ENCODE measurements around the gene ENHO.

The ENHO gene

DNA sequence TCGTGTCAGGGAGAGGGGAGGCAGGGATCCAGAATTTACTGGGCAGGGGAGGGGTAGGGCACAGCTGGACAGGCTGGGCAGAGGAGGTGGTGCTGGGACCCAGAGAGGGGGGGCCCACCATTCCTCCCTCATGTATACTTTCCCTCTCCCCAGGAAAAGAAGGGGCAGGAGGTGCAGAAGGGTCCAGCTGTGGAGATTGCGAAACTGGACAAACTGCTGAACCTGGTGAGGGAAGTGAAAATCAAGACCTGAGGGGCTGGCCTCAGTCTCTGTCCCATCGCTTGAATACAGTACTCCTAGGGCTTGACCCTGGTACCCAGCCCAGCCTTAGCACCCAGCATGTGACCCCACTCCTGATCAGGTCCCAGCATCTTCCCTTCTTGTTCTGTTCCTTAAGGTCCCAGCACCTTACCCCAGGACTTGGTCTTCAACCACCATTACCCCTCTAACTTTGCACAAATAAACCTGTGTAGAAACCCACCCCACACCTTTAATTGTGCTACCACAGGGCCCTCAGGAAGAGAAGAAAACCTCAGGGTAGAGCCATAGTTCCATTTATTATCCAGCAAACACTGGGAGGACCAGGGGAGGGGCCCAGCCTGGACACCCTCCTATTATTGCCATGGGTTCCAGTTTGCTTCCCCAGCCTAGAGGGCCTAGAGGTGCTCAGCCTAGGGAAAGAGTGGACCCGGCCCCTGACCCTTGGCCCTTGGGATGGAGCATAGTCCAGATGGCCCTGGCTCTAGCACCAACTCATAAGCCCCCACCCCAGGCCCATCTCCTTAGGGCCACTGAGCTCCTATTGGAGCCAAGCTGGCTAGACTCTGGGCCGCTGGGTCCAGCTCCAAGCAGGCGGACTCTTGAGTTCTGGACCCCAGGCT lies 2.0 kb downstream of the ENHO start:
- Histone ChIP-seq H3K4me2 (ENCODE audit: low read length) (no peak overlapping the region), H3K4me3 (ENCODE audit: low read length) (no peak overlapping the region), H3K9me3 (replicated peaks; ENCODE audit: low read length) (no peaks in the 10 kb centered on the region), H3K9ac (ENCODE audit: low read depth, low read length) (no peak overlapping the region), H3K27me3 (ENCODE audit: control insufficient read depth, insufficient read depth, low read length) (peaks cover 82% of the 10 kb centered on the region), H3K4me1 (ENCODE audit: control insufficient read depth, insufficient read depth, low read length) (peaks cover 5% of the 10 kb centered on the region), H3K36me3 (ENCODE audit: insufficient read depth, low read length) (no peaks in the 10 kb centered on the region)

DNA sequence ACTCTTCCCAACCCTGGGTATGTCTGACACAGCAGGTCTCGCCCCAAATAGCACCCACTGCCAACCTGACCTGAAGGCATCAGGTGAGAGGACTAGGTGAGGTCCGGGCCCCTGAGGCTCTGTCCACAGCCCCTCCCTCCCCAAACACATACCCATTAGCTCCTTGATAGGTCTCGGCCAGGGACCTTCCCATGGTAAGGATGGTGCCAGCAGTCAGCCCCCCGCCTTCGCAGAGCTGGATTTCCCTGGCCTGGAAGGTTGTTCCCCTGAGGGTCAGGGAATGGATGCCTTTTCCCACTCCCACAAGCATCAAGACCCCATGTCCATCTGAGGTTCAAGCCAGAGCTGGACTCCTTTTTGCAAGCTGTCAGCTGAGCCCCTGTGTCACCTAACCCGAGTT lies 2.7 kb downstream of the ENHO start:
- H3K4me3 ChIP-seq (ENCODE audit: low read length), result no peak overlapping the region
- peaks cover 79% of the 10 kb centered on the region for H3K27me3 ChIP-seq (ENCODE audit: control insufficient read depth, insufficient read depth, low read length)
- H3K9ac ChIP-seq (ENCODE audit: low read depth, low read length), result no peak overlapping the region
- no peaks in the 10 kb centered on the region for H3K36me3 ChIP-seq (ENCODE audit: insufficient read depth, low read length)
- no peak overlapping the region for H3K4me2 ChIP-seq (ENCODE audit: low read length)
- H3K4me1 ChIP-seq (ENCODE audit: control insufficient read depth, insufficient read depth, low read length), result peaks cover 5% of the 10 kb centered on the region
- H3K9me3 ChIP-seq (replicated peaks; ENCODE audit: low read length), result no peaks in the 10 kb centered on the region

DNA sequence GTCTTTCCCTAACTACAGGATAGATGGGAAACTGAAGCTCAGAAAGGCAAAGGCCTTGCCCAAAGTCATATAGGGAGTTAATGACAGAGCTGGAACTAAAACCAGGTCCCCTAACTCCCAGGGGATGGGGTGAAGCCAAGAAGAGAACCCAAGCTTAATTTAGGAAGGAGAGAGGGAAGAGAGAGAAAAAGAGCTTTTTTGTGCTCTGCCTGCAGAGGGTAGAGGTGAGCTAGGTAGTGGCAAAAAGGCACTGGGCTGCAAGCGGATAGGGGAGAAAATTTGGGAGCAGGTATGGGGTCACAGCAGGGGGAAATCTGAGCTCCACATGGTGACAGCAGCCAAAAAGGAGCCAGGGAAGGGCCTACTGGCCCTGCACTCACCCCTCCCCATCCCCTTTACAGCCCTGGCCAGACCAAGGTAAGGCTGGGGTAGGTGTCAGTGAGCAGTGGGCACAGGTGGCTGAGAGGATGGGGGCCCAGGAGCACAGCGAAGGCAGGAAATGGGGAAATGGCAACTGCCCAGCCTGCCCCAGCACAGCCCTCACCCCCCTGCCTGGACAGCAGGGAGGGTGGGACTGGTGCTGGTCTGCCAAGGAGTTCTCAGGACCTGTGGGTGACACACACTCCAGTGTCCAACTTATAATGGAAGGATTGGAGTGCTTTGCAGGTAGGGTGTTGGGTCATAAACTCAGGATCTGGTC lies 3.3 kb downstream of the ENHO start:
- no peak overlapping the region for H3K9ac ChIP-seq (ENCODE audit: low read depth, low read length)
- no peak overlapping the region for H3K4me2 ChIP-seq (ENCODE audit: low read length)
- no peak overlapping the region for H3K4me3 ChIP-seq (ENCODE audit: low read length)
- no peaks in the 10 kb centered on the region for H3K9me3 ChIP-seq (replicated peaks; ENCODE audit: low read length)
- H3K4me1 ChIP-seq (ENCODE audit: control insufficient read depth, insufficient read depth, low read length), result peaks cover 5% of the 10 kb centered on the region
- no peaks in the 10 kb centered on the region for H3K36me3 ChIP-seq (ENCODE audit: insufficient read depth, low read length)
- H3K27me3 ChIP-seq (ENCODE audit: control insufficient read depth, insufficient read depth, low read length), result peaks cover 75% of the 10 kb centered on the region

DNA sequence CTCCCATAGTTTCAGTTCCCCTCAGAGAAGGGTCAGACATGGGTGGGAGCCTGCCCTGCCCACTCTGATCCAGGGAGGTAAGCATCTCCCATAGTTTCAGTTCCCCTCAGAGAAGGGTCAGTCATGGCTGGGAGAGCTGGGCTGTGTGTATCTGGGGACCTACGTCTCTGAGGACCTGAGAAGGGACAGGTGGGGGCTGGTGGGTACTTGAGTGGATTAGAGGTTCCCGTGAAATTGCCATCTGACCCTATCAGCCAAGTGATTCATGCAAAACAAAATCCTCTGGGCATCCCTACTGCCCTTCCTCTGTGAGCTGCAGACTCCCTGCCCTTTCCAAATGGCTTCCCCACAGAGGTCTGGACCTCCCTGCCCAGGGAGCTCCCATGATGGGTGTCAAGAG lies 3.9 kb downstream of the ENHO start:
- peaks cover 5% of the 10 kb centered on the region for H3K4me1 ChIP-seq (ENCODE audit: control insufficient read depth, insufficient read depth, low read length)

DNA sequence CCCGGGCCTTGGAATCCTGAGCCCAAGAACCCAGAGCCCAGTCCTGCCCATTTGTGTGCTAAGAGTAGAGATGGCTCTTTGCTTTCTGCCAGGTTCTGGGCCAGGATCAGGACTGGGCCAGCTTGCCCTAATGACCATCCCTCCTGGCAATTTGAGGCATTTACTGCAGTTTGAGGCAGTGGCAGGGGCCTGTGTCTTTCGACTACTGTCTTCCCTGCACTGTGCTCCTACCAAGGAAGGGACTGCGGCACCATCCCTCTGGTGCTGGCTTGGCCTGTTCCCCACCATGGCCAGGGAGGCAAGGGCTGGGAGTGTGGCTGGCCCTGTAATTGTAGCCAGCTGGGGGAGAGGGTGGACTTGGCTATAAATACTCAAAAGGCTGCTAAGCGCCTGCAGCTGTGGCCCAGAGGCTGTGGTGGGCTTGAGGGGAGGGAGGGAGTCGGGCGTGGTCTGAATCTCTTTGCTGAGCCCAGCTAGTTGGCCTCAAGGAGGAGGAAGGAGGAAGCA lies 4.6 kb downstream of the ENHO start:
- H3K9ac ChIP-seq (ENCODE audit: low read depth, low read length), result no peak overlapping the region
- H3K27me3 ChIP-seq (ENCODE audit: control insufficient read depth, insufficient read depth, low read length), result peaks cover 75% of the 10 kb centered on the region
- H3K9me3 ChIP-seq (replicated peaks; ENCODE audit: low read length), result no peaks in the 10 kb centered on the region
- H3K36me3 ChIP-seq (ENCODE audit: insufficient read depth, low read length), result no peaks in the 10 kb centered on the region
- H3K4me3 ChIP-seq (ENCODE audit: low read length), result no peak overlapping the region
- H3K4me2 ChIP-seq (ENCODE audit: low read length), result no peak overlapping the region
- H3K4me1 ChIP-seq (ENCODE audit: control insufficient read depth, insufficient read depth, low read length), result peaks cover under 1% of the 10 kb centered on the region

More for the DNA sequence above, 3.9 kb downstream of the ENHO start:
- H3K27me3 ChIP-seq (ENCODE audit: control insufficient read depth, insufficient read depth, low read length), result peaks cover 75% of the 10 kb centered on the region
- no peak overlapping the region for H3K4me3 ChIP-seq (ENCODE audit: low read length)
- H3K4me2 ChIP-seq (ENCODE audit: low read length), result no peak overlapping the region
- H3K9ac ChIP-seq (ENCODE audit: low read depth, low read length), result no peak overlapping the region
- no peaks in the 10 kb centered on the region for H3K9me3 ChIP-seq (replicated peaks; ENCODE audit: low read length)
- no peaks in the 10 kb centered on the region for H3K36me3 ChIP-seq (ENCODE audit: insufficient read depth, low read length)

DNA sequence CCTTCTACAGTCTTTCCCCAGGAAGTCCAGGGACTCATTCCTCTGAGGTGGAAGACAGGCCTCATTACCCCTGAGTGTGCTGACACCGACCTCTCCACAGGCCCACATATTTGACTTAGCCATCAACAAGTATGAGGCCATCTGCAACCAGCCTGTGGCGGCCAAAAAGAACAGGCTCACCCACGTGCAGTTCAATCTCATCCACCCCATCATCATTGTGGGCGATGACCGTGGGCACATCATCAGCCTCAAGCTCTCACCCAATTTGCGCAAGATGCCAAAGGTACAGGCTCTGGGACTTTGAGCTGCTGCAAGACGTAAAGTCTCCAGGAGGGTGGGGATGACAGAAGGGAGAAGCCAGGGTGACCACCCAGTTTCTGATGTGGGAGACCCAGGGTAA lies 5.6 kb downstream of the ENHO start:
- Histone ChIP-seq H3K9me3 (replicated peaks; ENCODE audit: low read length) (no peaks in the 10 kb centered on the region), H3K27me3 (ENCODE audit: control insufficient read depth, insufficient read depth, low read length) (peaks cover 81% of the 10 kb centered on the region), H3K4me3 (ENCODE audit: low read length) (no peak overlapping the region), H3K9ac (ENCODE audit: low read depth, low read length) (no peak overlapping the region), H3K4me1 (ENCODE audit: control insufficient read depth, insufficient read depth, low read length) (no peaks in the 10 kb centered on the region), H3K4me2 (ENCODE audit: low read length) (no peak overlapping the region), H3K36me3 (ENCODE audit: insufficient read depth, low read length) (no peaks in the 10 kb centered on the region)

DNA sequence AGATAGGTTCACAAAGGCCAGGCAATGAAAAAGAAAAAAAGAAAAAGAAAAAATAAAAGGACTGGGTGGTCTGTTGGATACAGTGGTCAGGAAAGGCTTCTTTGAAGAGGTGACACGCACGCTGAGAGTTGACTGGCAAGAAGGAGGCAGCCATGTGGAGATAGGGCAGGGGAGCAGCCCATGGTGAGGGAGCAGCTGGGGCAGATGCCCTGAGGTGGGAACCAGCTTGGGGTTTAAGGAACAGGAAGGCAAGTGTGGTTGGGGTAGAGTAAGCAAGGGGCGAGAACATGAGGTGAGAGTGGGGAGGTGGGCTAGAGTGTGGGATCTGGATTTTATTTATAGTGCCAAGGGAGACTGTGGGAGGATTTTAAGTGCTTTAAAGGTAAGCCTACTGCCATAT lies 6.8 kb downstream of the ENHO start:
- Histone ChIP-seq H3K4me3 (ENCODE audit: low read length) (no peak overlapping the region), H3K9me3 (replicated peaks; ENCODE audit: low read length) (no peaks in the 10 kb centered on the region), H3K36me3 (ENCODE audit: insufficient read depth, low read length) (no peaks in the 10 kb centered on the region), H3K4me1 (ENCODE audit: control insufficient read depth, insufficient read depth, low read length) (no peaks in the 10 kb centered on the region), H3K27me3 (ENCODE audit: control insufficient read depth, insufficient read depth, low read length) (peaks cover 80% of the 10 kb centered on the region), H3K9ac (ENCODE audit: low read depth, low read length) (no peak overlapping the region), H3K4me2 (ENCODE audit: low read length) (no peak overlapping the region)

DNA sequence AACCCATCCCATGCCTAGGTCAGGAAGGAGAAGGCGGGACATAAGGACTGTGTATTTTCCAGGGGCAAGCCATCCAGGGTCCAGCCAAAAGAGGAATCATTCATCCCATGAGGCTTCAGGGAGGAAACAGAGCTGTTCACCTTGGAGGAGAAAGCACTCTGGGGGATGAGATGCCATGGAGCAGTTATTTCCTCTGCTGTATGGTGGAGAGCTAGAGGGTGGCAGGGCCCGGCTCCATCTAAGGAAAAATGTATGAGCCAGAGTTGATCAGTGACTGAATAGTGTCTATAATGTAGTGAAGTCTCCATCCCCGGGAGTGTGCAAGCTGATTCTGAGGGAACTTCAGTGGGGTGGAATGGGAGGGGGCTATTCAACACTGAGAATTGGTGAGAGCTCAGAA lies 8.0 kb downstream of the ENHO start:
- Histone ChIP-seq H3K4me1 (ENCODE audit: control insufficient read depth, insufficient read depth, low read length) (no peaks in the 10 kb centered on the region), H3K4me3 (ENCODE audit: low read length) (no peak overlapping the region), H3K36me3 (ENCODE audit: insufficient read depth, low read length) (no peaks in the 10 kb centered on the region), H3K27me3 (ENCODE audit: control insufficient read depth, insufficient read depth, low read length) (peaks cover 81% of the 10 kb centered on the region), H3K9ac (ENCODE audit: low read depth, low read length) (no peak overlapping the region), H3K4me2 (ENCODE audit: low read length) (no peak overlapping the region), H3K9me3 (replicated peaks; ENCODE audit: low read length) (no peaks in the 10 kb centered on the region)

DNA sequence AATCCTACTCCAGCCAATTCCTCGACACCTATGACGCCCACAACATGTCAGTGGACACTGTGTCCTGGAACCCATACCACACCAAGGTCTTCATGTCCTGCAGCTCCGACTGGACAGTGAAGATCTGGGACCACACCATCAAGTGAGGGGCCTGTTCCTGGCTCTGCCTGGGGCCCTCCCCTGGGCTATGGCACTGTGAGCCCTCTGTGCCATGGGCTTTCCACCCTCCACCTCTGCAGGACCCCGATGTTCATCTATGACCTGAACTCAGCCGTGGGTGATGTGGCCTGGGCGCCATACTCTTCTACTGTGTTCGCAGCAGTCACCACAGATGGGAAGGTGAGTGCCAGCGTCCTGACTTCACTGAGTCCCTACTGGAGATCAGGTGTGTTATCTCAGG lies 8.4 kb downstream of the ENHO start:
- peaks cover 81% of the 10 kb centered on the region for H3K27me3 ChIP-seq (ENCODE audit: control insufficient read depth, insufficient read depth, low read length)
- H3K4me2 ChIP-seq (ENCODE audit: low read length), result no peak overlapping the region
- no peaks in the 10 kb centered on the region for H3K36me3 ChIP-seq (ENCODE audit: insufficient read depth, low read length)
- no peaks in the 10 kb centered on the region for H3K9me3 ChIP-seq (replicated peaks; ENCODE audit: low read length)
- no peak overlapping the region for H3K4me3 ChIP-seq (ENCODE audit: low read length)
- no peaks in the 10 kb centered on the region for H3K4me1 ChIP-seq (ENCODE audit: control insufficient read depth, insufficient read depth, low read length)
- no peak overlapping the region for H3K9ac ChIP-seq (ENCODE audit: low read depth, low read length)

DNA sequence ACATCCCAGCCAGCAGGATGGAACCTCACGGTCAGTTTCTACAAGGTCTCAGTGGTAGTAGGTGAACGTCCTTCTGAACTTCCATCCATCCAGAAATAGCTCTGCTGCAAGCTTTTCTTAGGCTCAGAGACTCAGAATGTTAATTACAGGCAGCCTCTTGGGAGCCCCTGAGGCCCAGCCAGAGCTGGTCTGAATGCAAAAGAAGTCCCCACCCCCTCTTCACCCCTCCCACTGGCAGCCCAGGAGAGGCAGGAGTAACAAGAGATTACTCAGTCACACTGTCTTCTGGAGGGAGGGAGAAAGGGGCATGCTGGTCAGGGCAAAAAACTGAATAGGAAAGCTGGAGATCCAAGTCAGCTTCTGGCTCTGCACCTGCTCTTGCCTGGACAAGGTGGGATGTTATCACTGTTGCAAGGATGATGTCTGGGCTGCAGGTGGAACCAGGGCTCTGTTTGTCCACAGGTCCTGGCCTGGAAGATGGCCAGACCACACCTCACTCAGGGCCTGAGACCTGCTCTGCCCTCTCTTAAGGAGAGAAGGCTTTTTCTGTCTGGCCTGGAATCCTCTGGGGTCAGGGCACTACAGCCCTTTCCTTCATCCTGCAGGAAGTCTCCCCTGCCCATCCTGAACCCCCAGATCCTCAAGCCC lies 9.1 kb downstream of the ENHO start:
- H3K9ac ChIP-seq (ENCODE audit: low read depth, low read length), result no peak overlapping the region
- no peaks in the 10 kb centered on the region for H3K4me1 ChIP-seq (ENCODE audit: control insufficient read depth, insufficient read depth, low read length)
- H3K4me2 ChIP-seq (ENCODE audit: low read length), result no peak overlapping the region
- peaks cover 81% of the 10 kb centered on the region for H3K27me3 ChIP-seq (ENCODE audit: control insufficient read depth, insufficient read depth, low read length)
- H3K4me3 ChIP-seq (ENCODE audit: low read length), result no peak overlapping the region
- no peaks in the 10 kb centered on the region for H3K9me3 ChIP-seq (replicated peaks; ENCODE audit: low read length)
- H3K36me3 ChIP-seq (ENCODE audit: insufficient read depth, low read length), result no peaks in the 10 kb centered on the region

Data from skeletal muscle satellite cell (primary cell).